ENCODE measurements around the gene ERBB4. TPM values are rescaled to one million over a fixed set of nuclear protein-coding genes. Genes with fewer than 3 reads are reported as not detected.

ERBB4 gene
- total and polyA plus RNA-seq, 2 of the 8 experiments (the other 6 are each of a cell fraction or from before 2014, with no cell fraction given) = 0.34 to 1.3 TPM

DNA sequence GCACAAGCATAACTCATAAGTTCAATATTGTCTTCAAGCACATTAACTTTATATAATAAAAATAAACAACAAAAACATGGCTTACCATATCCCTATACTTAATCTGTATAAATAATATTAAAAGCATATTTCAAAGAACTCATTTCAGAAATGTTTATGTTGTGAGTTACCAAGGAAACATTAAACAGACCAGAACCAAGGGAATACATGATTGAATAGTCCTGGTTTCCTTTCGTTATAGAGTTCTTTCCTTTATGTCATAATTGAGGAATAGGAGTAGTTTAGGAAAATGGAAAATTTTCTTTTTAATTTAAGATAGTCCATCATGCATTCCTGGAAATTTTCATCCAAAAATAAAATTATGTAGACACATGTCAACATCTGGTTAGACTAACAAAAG lies 343.0 kb downstream of the ERBB4 start (continued):
- TF ChIP-seq JUN (IDR thresholded peaks at IDR 0.05; ENCODE audit: low read depth, low read length) (no peak), POU5F1 (IDR thresholded peaks at IDR 0.05; ENCODE audit: low read depth, low read length) (no peak)
